Nephron (organoid): ENCODE measurements around the gene BEND5.

Experiments used
- H3K27ac Mint-ChIP-seq, 3 experiments: 2 replicates each; pipeline ENCODE4 v1.8.0; 2020; ENCODE audit warnings: mixed read lengths in 3 of 3, mild to moderate bottlenecking in 2 of 3, moderate library complexity in 1 of 3
- H3K27me3 Mint-ChIP-seq: 2 replicates; pipeline ENCODE4 v1.8.0; 2021; ENCODE audit warnings: low read depth, mild to moderate bottlenecking, moderate library complexity, mixed read lengths
- H3K36me3 Mint-ChIP-seq: 2 replicates; pipeline ENCODE4 v1.8.0; 2020; ENCODE audit warnings: low read depth, mixed read lengths
- H3K4me1 Mint-ChIP-seq: 2 replicates; pipeline ENCODE4 v1.8.0; 2020; ENCODE audit warnings: mixed read lengths
- H3K4me3 Mint-ChIP-seq, 3 experiments: 2 replicates each; pipeline ENCODE4 v1.8.0; 2020; ENCODE audit warnings: mild to moderate bottlenecking in 3 of 3, mixed read lengths in 3 of 3, moderate library complexity in 2 of 3
- H3K9me3 Mint-ChIP-seq: 2 replicates; pipeline ENCODE4 v1.8.0; 2020; ENCODE audit warnings: mixed read lengths
- TF ChIP-seq, protein P1 (sequence below), 3 experiments: fragments of 200-600 bp; sonication (generic); IDR thresholded peaks; one replicate each; pipeline ENCODE4 v1.5.0; 2021; ENCODE audit warnings: antibody characterized with exemption in 3 of 3; ENCODE audit not compliant: unreplicated experiment in 3 of 3

The BEND5 gene

GRCh38 chr1:48790397-48790796, 13.7 kb upstream of the BEND5 start:
- peak overlapping the region in 1 of 3 experiments; percentile 66 for H3K27ac Mint-ChIP-seq
- TF ChIP-seq, protein P1, sequence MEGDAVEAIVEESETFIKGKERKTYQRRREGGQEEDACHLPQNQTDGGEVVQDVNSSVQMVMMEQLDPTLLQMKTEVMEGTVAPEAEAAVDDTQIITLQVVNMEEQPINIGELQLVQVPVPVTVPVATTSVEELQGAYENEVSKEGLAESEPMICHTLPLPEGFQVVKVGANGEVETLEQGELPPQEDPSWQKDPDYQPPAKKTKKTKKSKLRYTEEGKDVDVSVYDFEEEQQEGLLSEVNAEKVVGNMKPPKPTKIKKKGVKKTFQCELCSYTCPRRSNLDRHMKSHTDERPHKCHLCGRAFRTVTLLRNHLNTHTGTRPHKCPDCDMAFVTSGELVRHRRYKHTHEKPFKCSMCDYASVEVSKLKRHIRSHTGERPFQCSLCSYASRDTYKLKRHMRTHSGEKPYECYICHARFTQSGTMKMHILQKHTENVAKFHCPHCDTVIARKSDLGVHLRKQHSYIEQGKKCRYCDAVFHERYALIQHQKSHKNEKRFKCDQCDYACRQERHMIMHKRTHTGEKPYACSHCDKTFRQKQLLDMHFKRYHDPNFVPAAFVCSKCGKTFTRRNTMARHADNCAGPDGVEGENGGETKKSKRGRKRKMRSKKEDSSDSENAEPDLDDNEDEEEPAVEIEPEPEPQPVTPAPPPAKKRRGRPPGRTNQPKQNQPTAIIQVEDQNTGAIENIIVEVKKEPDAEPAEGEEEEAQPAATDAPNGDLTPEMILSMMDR (IDR thresholded peaks at IDR 0.05; ENCODE audit: unreplicated experiment in 3 of 3): no peak
- H3K27me3 Mint-ChIP-seq: peaks cover 10% of the 10 kb centered on the region
- peaks cover 24% of the 10 kb centered on the region for H3K4me1 Mint-ChIP-seq
- H3K4me3 Mint-ChIP-seq: no peak overlapping the region
- no peaks in the 10 kb centered on the region for H3K9me3 Mint-ChIP-seq
- H3K36me3 Mint-ChIP-seq: no peaks in the 10 kb centered on the region

- no peaks in the 10 kb centered on the region for H3K9me3 Mint-ChIP-seq
Observed at GRCh38 chr1:48789903-48790302, 13.2 kb upstream of the BEND5 start.

GRCh38 chr1:48785869-48786268, 9.2 kb upstream of the BEND5 start:
- TF ChIP-seq, protein P1 (IDR thresholded peaks at IDR 0.05; ENCODE audit: unreplicated experiment in 3 of 3): no peak
- peaks cover 21% of the 10 kb centered on the region for H3K4me1 Mint-ChIP-seq
- H3K27me3 Mint-ChIP-seq: peaks cover 11% of the 10 kb centered on the region
- no peak overlapping the region for H3K27ac Mint-ChIP-seq
- H3K36me3 Mint-ChIP-seq: no peaks in the 10 kb centered on the region
- H3K9me3 Mint-ChIP-seq: no peaks in the 10 kb centered on the region
- H3K4me3 Mint-ChIP-seq: no peak overlapping the region

More at GRCh38 chr1:48789903-48790302, 13.2 kb upstream of the BEND5 start:
- H3K4me1 Mint-ChIP-seq: peaks cover 24% of the 10 kb centered on the region
- peaks cover 10% of the 10 kb centered on the region for H3K27me3 Mint-ChIP-seq
- H3K4me3 Mint-ChIP-seq: no peak overlapping the region
- peak overlapping the region in 2 of 3 experiments; percentile 52 to 66 for H3K27ac Mint-ChIP-seq
- no peaks in the 10 kb centered on the region for H3K36me3 Mint-ChIP-seq
- TF ChIP-seq, protein P1 (IDR thresholded peaks at IDR 0.05; ENCODE audit: unreplicated experiment in 3 of 3): no peak

- H3K9me3 Mint-ChIP-seq: no peaks in the 10 kb centered on the region
- peaks cover 15% of the 10 kb centered on the region for H3K4me1 Mint-ChIP-seq
- H3K4me3 Mint-ChIP-seq: no peak overlapping the region
- no peak overlapping the region for H3K27ac Mint-ChIP-seq
- peaks cover 15% of the 10 kb centered on the region for H3K27me3 Mint-ChIP-seq
- no peaks in the 10 kb centered on the region for H3K36me3 Mint-ChIP-seq
- TF ChIP-seq, protein P1 (IDR thresholded peaks at IDR 0.05; ENCODE audit: unreplicated experiment in 3 of 3): no peak
Observed at GRCh38 chr1:48784301-48784700, 7.6 kb upstream of the BEND5 start.

GRCh38 chr1:48777219-48777895, 666 bp upstream of the BEND5 start:
- peaks cover 13% of the 10 kb centered on the region for H3K36me3 Mint-ChIP-seq
- H3K9me3 Mint-ChIP-seq: no peaks in the 10 kb centered on the region
- H3K4me3 Mint-ChIP-seq: peak overlapping the region; percentile 97 to 99 (median 98)
- TF ChIP-seq, protein P1 (IDR thresholded peaks at IDR 0.05; ENCODE audit: unreplicated experiment in 3 of 3): no peak
- peaks cover 15% of the 10 kb centered on the region for H3K27me3 Mint-ChIP-seq
- H3K27ac Mint-ChIP-seq: peak overlapping the region; percentile 96 to 99 (median 96)
- peaks cover 36% of the 10 kb centered on the region for H3K4me1 Mint-ChIP-seq
